HG02571 (cell line): Measurements from ENCODE around the gene SHQ1.

Experiments
- ATAC-seq: cut with Tn5 transposase; IDR thresholded peaks from one replicate; pipeline ENCODE4 v1.9.1; 2021; ENCODE audit warnings: mild to moderate bottlenecking, moderate library complexity; ENCODE audit not compliant: unreplicated experiment

SHQ1 gene

GRCh38 chr3:72847751-72848702 is at the start of gene SHQ1:
TSS of gene SHQ1 (minus strand) at chr3:72848445. CDS start at chr3:72848340, 105 bp downstream.
- ATAC-seq, result peak; percentile 96

GRCh38 chr3:72897758-72898007 is 49.4 kb upstream of the SHQ1 start:
- ATAC-seq, result no peak

GRCh38 chr3:72896996-72897757 is 48.9 kb upstream of the SHQ1 start:
- no peak for ATAC-seq

- no peak for ATAC-seq
Observed at GRCh38 chr3:72894976-72895552, 46.8 kb upstream of the SHQ1 start.

GRCh38 chr3:72892870-72893269 is 44.6 kb upstream of the SHQ1 start:
- no peak for ATAC-seq

GRCh38 chr3:72892081-72892775 is 44.0 kb upstream of the SHQ1 start:
- no peak for ATAC-seq

- no peak for ATAC-seq
Observed at GRCh38 chr3:72891053-72891855, 43.0 kb upstream of the SHQ1 start.

GRCh38 chr3:72890166-72890925 is 42.1 kb upstream of the SHQ1 start:
- ATAC-seq, result no peak

- ATAC-seq, result no peak
Observed at GRCh38 chr3:72889310-72890165, 41.3 kb upstream of the SHQ1 start.

- no peak for ATAC-seq
Observed at GRCh38 chr3:72888546-72889309, 40.5 kb upstream of the SHQ1 start.

- no peak for ATAC-seq
Observed at GRCh38 chr3:72887705-72888545, 39.7 kb upstream of the SHQ1 start, which contains the start of gene GXYLT2. TSS of gene GXYLT2 (plus strand) at chr3:72888046. CDS start at chr3:72888234, 188 bp downstream.

- ATAC-seq, result no peak
Observed at GRCh38 chr3:72887343-72887704, 39.1 kb upstream of the SHQ1 start.

GRCh38 chr3:72872183-72872582 is 23.9 kb upstream of the SHQ1 start:
- no peak for ATAC-seq

GRCh38 chr3:72862314-72863090 is 14.3 kb upstream of the SHQ1 start:
- no peak for ATAC-seq

GRCh38 chr3:72860846-72861245 is 12.6 kb upstream of the SHQ1 start:
- no peak for ATAC-seq

GRCh38 chr3:72860053-72860452 is 11.8 kb upstream of the SHQ1 start:
- ATAC-seq, result no peak
